HL-60 (cell line): ENCODE measurements around the gene TMEM63A.

Experiments
- CTCF ChIP-seq: IDR thresholded peaks from one replicate; pipeline ENCODE4 v1.5.1; 2011; ENCODE audit warnings: low read length, control low read depth, inconsistent platforms; ENCODE audit not compliant: insufficient read depth
- POLR2AphosphoS5 ChIP-seq: IDR thresholded peaks from 2 replicates; pipeline ENCODE4 v1.6.1; 2012; ENCODE audit warnings: low read depth
- REST ChIP-seq: IDR thresholded peaks from 2 replicates; pipeline ENCODE4 v1.6.1; 2012; ENCODE audit warnings: low read depth; ENCODE audit not compliant: insufficient replicate concordance

- TF ChIP-seq CTCF: no peak
- no peak for TF ChIP-seq POLR2AphosphoS5
- no peak for TF ChIP-seq REST
These were observed 32.2 kb upstream of the TMEM63A start for GRCh38 chr1:225914391-225914790.
